Osteoblast (primary cell): Measurements from ENCODE around the gene WBP1L. TPM values are rescaled to one million over a fixed set of nuclear protein-coding genes. Genes with fewer than 3 reads are reported as not detected.

Experiments used
- DNase-seq: peaks from one replicate; pipeline ENCODE4 v3.0.0; 2011; ENCODE audit warnings: low spot score, mixed read lengths; ENCODE audit not compliant: insufficient read length; ENCODE audit errors: missing footprints
- H2AFZ ChIP-seq: 2 replicates; pipeline ENCODE4 v1.6.0; 2011; ENCODE audit warnings: mild to moderate bottlenecking, low read length
- H3K27ac ChIP-seq: 2 replicates; pipeline ENCODE4 v1.5.1; 2011; ENCODE audit warnings: mild to moderate bottlenecking, low read depth, low read length, moderate library complexity
- H3K27me3 ChIP-seq: 2 replicates; pipeline ENCODE4 v1.6.0; 2012; ENCODE audit warnings: mild to moderate bottlenecking, control low read depth, inconsistent platforms, low read length, moderate library complexity; ENCODE audit not compliant: insufficient read depth
- H3K36me3 ChIP-seq: 2 replicates; pipeline ENCODE4 v1.5.1; 2011; ENCODE audit warnings: mild to moderate bottlenecking, low read length, control low read depth, moderate library complexity; ENCODE audit not compliant: insufficient read depth
- H3K4me1 ChIP-seq: 2 replicates; pipeline ENCODE4 v1.5.1; 2011; ENCODE audit warnings: mild to moderate bottlenecking, low read length, control low read depth, moderate library complexity; ENCODE audit not compliant: insufficient read depth
- H3K4me2 ChIP-seq: 2 replicates; pipeline ENCODE4 v1.6.0; 2011; ENCODE audit warnings: mild to moderate bottlenecking, low read length; ENCODE audit not compliant: insufficient read depth
- H3K4me3 ChIP-seq: fragments of 200-600 bp; sonication (generic); 3 replicates; pipeline ENCODE4 v1.5.1; 2012; ENCODE audit warnings: mild to moderate bottlenecking, low read length, inconsistent platforms; ENCODE audit not compliant: insufficient read depth
- H3K79me2 ChIP-seq: 2 replicates; pipeline ENCODE4 v1.6.0; 2012; ENCODE audit warnings: mild to moderate bottlenecking, low read length, control low read depth, inconsistent platforms; ENCODE audit not compliant: insufficient read depth
- H3K9me3 ChIP-seq: 2 replicates; pipeline ENCODE4 v1.5.1; 2011; ENCODE audit warnings: low read depth, low read length, control low read depth
- H4K20me1 ChIP-seq: 2 replicates; pipeline ENCODE4 v1.6.0; 2012; ENCODE audit warnings: mild to moderate bottlenecking, low read length, control low read depth; ENCODE audit not compliant: insufficient read depth
- total RNA-seq: library from RNA; depleted of rRNA; stranded (reverse); fragments of >200 nt; gene quantifications from 2 replicates; pipeline ENCODE4 v1.2.3, GENCODE V29; 2012
- TF ChIP-seq, protein P1 (sequence below): IDR thresholded peaks from 2 replicates; pipeline ENCODE4 v1.5.1; 2011; ENCODE audit warnings: mild to moderate bottlenecking, low read depth, low read length, moderate library complexity; ENCODE audit errors: extremely low read depth

WBP1L gene
- total RNA-seq, 1 donor: 76.4 TPM

DNA sequence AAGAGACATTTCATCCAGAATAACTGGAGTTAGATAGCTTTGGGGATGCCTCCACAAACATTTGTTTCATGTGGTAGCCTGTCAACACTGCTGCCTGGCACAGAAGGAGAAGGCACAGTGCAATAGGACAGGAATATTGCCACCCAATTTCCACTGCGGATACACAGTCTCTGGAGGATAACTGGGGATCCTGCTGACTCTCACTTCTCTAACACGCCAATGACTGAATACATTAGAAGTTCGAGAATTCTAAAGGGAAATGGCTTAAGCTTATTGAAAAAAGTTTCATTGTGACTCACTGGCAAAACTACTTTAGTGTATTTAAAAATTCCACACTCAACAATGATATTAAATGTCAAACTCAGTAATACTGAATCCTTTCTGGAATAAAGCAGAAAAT lies 42.5 kb upstream of the WBP1L start:
- H3K4me2 ChIP-seq: peak overlapping the region; percentile 61

DNA sequence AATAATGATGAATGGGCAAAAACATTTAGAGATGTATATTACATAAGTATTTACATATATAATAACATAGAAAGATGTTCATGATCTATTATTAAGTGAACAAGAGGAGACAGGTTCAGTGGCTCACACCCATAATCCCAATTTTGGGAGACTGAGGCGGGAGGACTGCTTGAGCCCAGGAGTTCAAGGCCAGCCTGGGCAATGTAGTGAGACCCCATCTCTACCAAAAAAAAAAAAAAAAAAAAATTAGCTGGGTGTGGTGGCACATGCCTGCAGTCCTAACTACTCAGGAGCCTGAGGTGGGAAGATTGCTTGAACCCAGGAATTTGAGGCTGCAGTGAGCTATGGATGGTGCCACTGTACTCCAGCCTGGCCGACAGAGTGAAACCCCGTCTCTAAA lies 42.0 kb upstream of the WBP1L start:
- H3K27ac ChIP-seq: peak overlapping the region; percentile 46
- no peaks in the 10 kb centered on the region for H3K27me3 ChIP-seq

More for the DNA sequence above, 42.5 kb upstream of the WBP1L start:
- H3K4me3 ChIP-seq: no peak overlapping the region
- TF ChIP-seq, protein P1, sequence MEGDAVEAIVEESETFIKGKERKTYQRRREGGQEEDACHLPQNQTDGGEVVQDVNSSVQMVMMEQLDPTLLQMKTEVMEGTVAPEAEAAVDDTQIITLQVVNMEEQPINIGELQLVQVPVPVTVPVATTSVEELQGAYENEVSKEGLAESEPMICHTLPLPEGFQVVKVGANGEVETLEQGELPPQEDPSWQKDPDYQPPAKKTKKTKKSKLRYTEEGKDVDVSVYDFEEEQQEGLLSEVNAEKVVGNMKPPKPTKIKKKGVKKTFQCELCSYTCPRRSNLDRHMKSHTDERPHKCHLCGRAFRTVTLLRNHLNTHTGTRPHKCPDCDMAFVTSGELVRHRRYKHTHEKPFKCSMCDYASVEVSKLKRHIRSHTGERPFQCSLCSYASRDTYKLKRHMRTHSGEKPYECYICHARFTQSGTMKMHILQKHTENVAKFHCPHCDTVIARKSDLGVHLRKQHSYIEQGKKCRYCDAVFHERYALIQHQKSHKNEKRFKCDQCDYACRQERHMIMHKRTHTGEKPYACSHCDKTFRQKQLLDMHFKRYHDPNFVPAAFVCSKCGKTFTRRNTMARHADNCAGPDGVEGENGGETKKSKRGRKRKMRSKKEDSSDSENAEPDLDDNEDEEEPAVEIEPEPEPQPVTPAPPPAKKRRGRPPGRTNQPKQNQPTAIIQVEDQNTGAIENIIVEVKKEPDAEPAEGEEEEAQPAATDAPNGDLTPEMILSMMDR: no peak
- peaks cover 16% of the 10 kb centered on the region for H3K79me2 ChIP-seq
- no peaks in the 10 kb centered on the region for H3K9me3 ChIP-seq
- no peaks in the 10 kb centered on the region for H3K27me3 ChIP-seq
- H4K20me1 ChIP-seq: no peaks in the 10 kb centered on the region
- no peak overlapping the region for H2AFZ ChIP-seq
- peak overlapping the region; percentile 46 for H3K27ac ChIP-seq
- H3K36me3 ChIP-seq: peaks cover 28% of the 10 kb centered on the region
- no peak for DNase-seq
- peaks cover 29% of the 10 kb centered on the region for H3K4me1 ChIP-seq

DNA sequence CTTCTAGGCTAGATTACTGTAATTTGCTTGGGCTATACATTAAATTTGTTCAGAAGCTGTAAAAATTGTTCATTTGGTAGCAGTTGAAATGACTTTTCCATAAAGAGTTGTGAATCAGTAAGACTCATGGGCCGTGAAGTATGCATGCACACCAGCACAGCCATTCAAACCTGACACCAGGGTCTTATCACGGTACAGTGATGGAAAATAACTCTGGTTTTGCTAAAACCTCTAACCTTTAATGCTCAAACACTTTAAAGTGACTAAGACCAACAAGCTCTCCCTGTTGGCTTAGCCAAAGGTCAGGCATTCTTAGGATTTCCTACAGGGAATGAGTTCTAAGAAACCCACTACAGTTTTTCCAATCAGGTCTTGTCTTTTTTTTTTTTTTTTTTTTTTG lies 41.0 kb upstream of the WBP1L start:
- DNase-seq: no peak
- Histone ChIP-seq H3K27ac (no peak overlapping the region), H3K4me3 (no peak overlapping the region), H4K20me1 (no peaks in the 10 kb centered on the region), H2AFZ (no peak overlapping the region), H3K36me3 (peaks cover 16% of the 10 kb centered on the region), H3K4me1 (peaks cover 29% of the 10 kb centered on the region), H3K27me3 (no peaks in the 10 kb centered on the region), H3K4me2 (no peak overlapping the region), H3K9me3 (no peaks in the 10 kb centered on the region), H3K79me2 (peaks cover 28% of the 10 kb centered on the region)
- TF ChIP-seq, protein P1: no peak

More for the DNA sequence above, 42.0 kb upstream of the WBP1L start:
- H3K36me3 ChIP-seq: peaks cover 25% of the 10 kb centered on the region
- no peaks in the 10 kb centered on the region for H3K9me3 ChIP-seq
- no peak for DNase-seq
- peak overlapping the region; percentile 61 for H3K4me2 ChIP-seq
- H2AFZ ChIP-seq: no peak overlapping the region
- H3K4me1 ChIP-seq: peaks cover 29% of the 10 kb centered on the region
- H4K20me1 ChIP-seq: no peaks in the 10 kb centered on the region
- H3K4me3 ChIP-seq: no peak overlapping the region
- TF ChIP-seq, protein P1: no peak
- H3K79me2 ChIP-seq: peaks cover 21% of the 10 kb centered on the region

DNA sequence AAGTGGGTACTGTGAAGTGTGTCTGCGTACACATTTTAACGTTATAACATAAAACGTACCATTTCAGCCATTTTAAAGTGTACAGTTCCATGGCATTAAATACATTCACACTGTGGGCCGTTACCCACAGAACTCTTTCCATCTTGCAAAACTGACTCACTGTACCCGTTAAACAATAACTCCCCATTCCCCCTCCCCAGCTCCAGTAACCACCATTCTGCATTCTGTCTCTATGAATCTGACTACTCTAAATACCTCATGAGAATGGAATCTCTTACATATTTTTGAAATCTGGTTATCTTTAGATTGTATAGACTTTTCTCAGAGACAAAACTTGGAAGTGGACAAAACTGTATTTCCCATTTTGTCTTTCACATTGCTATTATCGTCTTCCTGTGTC lies 38.8 kb upstream of the WBP1L start:
- Histone ChIP-seq H4K20me1 (no peaks in the 10 kb centered on the region), H3K4me2 (peak overlapping the region; percentile 67), H3K4me3 (peak overlapping the region; percentile 24), H3K27ac (peak overlapping the region; percentile 70), H3K27me3 (no peaks in the 10 kb centered on the region), H3K36me3 (no peaks in the 10 kb centered on the region), H3K79me2 (peaks cover 44% of the 10 kb centered on the region), H2AFZ (no peak overlapping the region), H3K9me3 (no peaks in the 10 kb centered on the region), H3K4me1 (peaks cover 29% of the 10 kb centered on the region)
- TF ChIP-seq, protein P1: no peak
- no peak for DNase-seq
